NCI-H1092 (cell line): Measurements from ENCODE around the gene GNPTG.

Experiments
- DNase-seq: peaks from one replicate; lab custom pipeline; 2025; lab: John Stamatoyannopoulos, UW

The GNPTG gene

GRCh38 chr16:1394367-1394951, 42.7 kb downstream of the GNPTG start:
- DNase-seq = no peak

- no peak for DNase-seq
Observed at GRCh38 chr16:1395444-1396031, 43.8 kb downstream of the GNPTG start.

- DNase-seq = no peak
Observed at GRCh38 chr16:1397779-1398178, 46.0 kb downstream of the GNPTG start.

- DNase-seq = no peak
Observed at GRCh38 chr16:1398351-1398750, 46.6 kb downstream of the GNPTG start.

GRCh38 chr16:1398826-1399581, 47.3 kb downstream of the GNPTG start:
- DNase-seq = no peak

GRCh38 chr16:1401061-1401757, 49.5 kb downstream of the GNPTG start:
- no peak for DNase-seq

GRCh38 chr16:1401758-1402154, 50.0 kb downstream of the GNPTG start:
- DNase-seq = no peak

- DNase-seq = no peak
Observed at GRCh38 chr16:1403036-1403435, 51.3 kb downstream of the GNPTG start.

GRCh38 chr16:1403733-1404132, 52.0 kb downstream of the GNPTG start:
- DNase-seq = no peak

- no peak for DNase-seq
Observed at GRCh38 chr16:1407753-1408152, 56.0 kb downstream of the GNPTG start.

- peak; percentile 79 for DNase-seq
Observed at GRCh38 chr16:1408171-1408837, 56.6 kb downstream of the GNPTG start.

GRCh38 chr16:1412847-1413246, 61.1 kb downstream of the GNPTG start:
- no peak for DNase-seq
